Measurements from ENCODE around the gene WIPF2.

DNA sequence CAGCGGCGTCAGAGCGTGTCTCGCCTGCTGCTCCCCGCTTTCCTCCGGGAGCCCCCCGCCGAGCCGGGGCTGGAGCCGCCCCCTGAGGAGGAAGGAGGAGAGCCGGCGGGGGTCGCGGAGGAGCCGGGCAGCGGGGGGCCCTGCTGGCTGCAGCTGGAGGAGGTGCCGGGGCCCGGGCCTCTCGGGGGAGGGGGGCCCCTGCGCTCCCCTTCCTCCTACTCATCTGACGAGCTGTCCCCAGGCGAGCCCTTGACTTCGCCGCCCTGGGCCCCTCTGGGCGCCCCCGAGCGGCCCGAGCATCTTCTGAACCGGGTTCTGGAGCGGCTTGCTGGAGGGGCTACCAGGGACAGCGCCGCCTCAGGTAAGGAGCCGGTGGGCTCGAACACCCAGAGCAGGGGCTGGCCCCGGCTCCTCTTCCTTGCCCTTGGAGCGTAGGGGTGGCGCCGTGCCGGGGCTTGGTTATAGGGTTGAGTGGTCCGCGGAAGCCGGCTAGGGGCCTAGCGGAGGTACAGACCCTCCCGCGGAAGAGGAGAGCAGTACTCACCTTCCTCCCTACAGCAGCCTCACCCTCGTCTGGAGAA, 41.0 kb upstream of the WIPF2 start:
- TF ChIP-seq, protein P1, sequence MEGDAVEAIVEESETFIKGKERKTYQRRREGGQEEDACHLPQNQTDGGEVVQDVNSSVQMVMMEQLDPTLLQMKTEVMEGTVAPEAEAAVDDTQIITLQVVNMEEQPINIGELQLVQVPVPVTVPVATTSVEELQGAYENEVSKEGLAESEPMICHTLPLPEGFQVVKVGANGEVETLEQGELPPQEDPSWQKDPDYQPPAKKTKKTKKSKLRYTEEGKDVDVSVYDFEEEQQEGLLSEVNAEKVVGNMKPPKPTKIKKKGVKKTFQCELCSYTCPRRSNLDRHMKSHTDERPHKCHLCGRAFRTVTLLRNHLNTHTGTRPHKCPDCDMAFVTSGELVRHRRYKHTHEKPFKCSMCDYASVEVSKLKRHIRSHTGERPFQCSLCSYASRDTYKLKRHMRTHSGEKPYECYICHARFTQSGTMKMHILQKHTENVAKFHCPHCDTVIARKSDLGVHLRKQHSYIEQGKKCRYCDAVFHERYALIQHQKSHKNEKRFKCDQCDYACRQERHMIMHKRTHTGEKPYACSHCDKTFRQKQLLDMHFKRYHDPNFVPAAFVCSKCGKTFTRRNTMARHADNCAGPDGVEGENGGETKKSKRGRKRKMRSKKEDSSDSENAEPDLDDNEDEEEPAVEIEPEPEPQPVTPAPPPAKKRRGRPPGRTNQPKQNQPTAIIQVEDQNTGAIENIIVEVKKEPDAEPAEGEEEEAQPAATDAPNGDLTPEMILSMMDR (IDR thresholded peaks at IDR 0.05) = no peak
- no peak for TF ChIP-seq POLR2A (IDR thresholded peaks at IDR 0.05)

All from esophagus squamous epithelium (tissue), 4 donors.